Suprapubic skin (tissue), 4 donors: ENCODE measurements around the gene MCOLN2. TPM values are rescaled to one million over a fixed set of nuclear protein-coding genes. Genes with fewer than 3 reads are reported as not detected.

ENCODE experiments used
- DNase-seq, 2 donors: peaks; one replicate each; pipeline ENCODE4 v3.0.0-alpha.2; 2019; ENCODE audit warnings: low spot score in 2 of 2
- H3K27ac ChIP-seq: fragments of 200-600 bp; sonication (generic); one replicate; pipeline ENCODE4 v1.5.1; 2019
- H3K27me3 ChIP-seq: fragments of 200-600 bp; sonication (generic); one replicate; pipeline ENCODE4 v1.5.1; 2019
- H3K36me3 ChIP-seq: fragments of 200-600 bp; sonication (generic); one replicate; pipeline ENCODE4 v1.5.1; 2019
- H3K4me1 ChIP-seq: fragments of 200-600 bp; sonication (generic); one replicate; pipeline ENCODE4 v1.5.1; 2019
- H3K4me3 ChIP-seq: fragments of 200-600 bp; sonication (generic); one replicate; pipeline ENCODE4 v1.5.1; 2019; ENCODE audit warnings: mild to moderate bottlenecking
- H3K9me3 ChIP-seq: fragments of 200-600 bp; sonication (generic); one replicate; pipeline ENCODE4 v1.5.1; 2019
- EP300 ChIP-seq: sonication (generic); formaldehyde crosslinking; IDR thresholded peaks from one replicate; pipeline ENCODE4 v1.6.1; 2017; ENCODE audit warnings: antibody characterized with exemption
- POLR2A ChIP-seq, 2 donors: fragments of 450-650 bp; IDR thresholded peaks; one replicate each; pipeline ENCODE4 v1.6.1; 2017; ENCODE audit warnings: antibody characterized with exemption in 2 of 2, mild to moderate bottlenecking in 2 of 2, moderate library complexity in 2 of 2
- POLR2AphosphoS5 ChIP-seq, 3 donors: sonication (generic); formaldehyde crosslinking; IDR thresholded peaks; one replicate each; pipeline ENCODE4 v1.6.1; 2017; ENCODE audit warnings: antibody characterized with exemption in 3 of 3
- WGBS: methylation state at CpG from one replicate; pipeline ENCODE4 v1.1.5; 2018; 5-methylcytosine and 5-hydroxymethylcytosine counted together
- total RNA-seq, 4 donors: library from RNA; depleted of rRNA; stranded (reverse); fragments of >200 nt; gene quantifications; one replicate each; pipeline ENCODE4 v1.1.0, GENCODE V29; 2016
- TF ChIP-seq, protein P1 (sequence below), 2 donors: fragments of 200-600 bp in 1 of 2; fragments of 450-650 bp in 1 of 2; sonication (generic) in 1 of 2; IDR thresholded peaks; one replicate each; pipeline ENCODE4 v1.5.1; 2016 to 2019; ENCODE audit warnings: antibody characterized with exemption in 2 of 2, mild to moderate bottlenecking in 1 of 2, moderate library complexity in 1 of 2

MCOLN2 gene
- total RNA-seq, 4 donors from 2014 or later, result 0.72 to 9.8 (median 2.7) TPM

DNA sequence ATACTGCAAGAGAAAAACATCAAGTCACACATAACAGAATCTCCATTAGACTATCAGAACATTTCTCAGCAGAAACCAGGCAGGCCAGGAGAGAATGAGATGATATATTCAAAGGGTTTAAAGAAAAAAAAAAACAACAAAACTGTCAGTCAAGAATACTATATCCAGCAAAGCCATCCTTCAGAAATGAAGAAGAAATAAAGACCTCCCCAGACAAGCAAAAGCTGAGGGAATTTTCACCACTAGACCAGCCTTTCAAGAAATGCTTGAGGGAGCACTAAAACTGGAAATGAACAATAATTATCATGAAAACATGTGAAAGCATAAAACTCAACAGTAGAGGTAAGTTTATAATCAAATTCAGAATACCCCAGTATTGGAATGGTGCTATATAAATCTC, 47.2 kb downstream of the MCOLN2 start:
- Histone ChIP-seq H3K36me3 (no peaks in the 10 kb centered on the region), H3K27me3 (no peaks in the 10 kb centered on the region), H3K9me3 (no peaks in the 10 kb centered on the region), H3K4me1 (peaks cover 17% of the 10 kb centered on the region), H3K27ac (no peak overlapping the region), H3K4me3 (no peak overlapping the region)
- TF ChIP-seq POLR2A (IDR thresholded peaks at IDR 0.05) (no peak), POLR2AphosphoS5 (IDR thresholded peaks at IDR 0.05) (no peak), EP300 (no peak)
- TF ChIP-seq, protein P1, sequence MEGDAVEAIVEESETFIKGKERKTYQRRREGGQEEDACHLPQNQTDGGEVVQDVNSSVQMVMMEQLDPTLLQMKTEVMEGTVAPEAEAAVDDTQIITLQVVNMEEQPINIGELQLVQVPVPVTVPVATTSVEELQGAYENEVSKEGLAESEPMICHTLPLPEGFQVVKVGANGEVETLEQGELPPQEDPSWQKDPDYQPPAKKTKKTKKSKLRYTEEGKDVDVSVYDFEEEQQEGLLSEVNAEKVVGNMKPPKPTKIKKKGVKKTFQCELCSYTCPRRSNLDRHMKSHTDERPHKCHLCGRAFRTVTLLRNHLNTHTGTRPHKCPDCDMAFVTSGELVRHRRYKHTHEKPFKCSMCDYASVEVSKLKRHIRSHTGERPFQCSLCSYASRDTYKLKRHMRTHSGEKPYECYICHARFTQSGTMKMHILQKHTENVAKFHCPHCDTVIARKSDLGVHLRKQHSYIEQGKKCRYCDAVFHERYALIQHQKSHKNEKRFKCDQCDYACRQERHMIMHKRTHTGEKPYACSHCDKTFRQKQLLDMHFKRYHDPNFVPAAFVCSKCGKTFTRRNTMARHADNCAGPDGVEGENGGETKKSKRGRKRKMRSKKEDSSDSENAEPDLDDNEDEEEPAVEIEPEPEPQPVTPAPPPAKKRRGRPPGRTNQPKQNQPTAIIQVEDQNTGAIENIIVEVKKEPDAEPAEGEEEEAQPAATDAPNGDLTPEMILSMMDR (IDR thresholded peaks at IDR 0.05), result no peak
- no peak for DNase-seq

DNA sequence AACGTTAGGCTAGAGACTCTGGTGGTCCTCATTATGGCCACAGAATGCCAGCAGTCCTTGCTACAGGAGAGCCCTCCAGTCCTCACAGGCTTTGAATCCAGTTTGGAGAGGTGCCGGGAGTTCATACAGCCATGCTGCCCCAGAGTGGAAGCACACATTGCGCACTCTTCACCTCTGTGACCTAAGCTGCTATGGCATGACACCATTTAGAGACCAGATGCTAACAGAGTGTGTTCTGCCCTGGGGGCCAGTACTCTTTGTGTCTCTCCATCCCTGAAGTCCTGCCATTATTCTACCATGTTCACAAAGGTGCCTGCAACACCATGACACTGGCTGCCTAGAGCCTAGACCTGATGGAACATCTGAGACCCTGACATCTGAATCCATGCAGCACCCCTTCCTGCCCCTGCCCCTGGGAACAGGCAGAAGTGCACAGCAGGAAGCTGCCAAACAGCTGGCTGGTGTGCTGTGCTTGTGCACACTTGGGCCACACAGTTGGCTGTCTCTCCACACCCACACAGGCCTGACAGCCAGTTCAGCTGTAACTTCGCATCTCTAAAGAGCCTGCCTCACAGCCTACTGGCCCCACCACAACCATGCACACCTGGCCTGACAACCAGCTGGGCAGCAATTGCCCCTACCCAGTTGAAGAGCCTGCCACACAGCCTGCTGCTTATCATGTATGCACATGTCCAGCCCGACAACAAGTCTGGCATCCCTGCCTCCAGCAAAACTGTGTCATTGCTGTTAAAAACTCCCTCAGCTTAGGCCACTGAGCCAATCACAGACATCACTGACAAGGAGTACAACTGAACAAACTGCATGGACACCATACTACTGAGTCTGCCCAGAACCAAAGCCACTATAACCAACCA, 49.1 kb downstream of the MCOLN2 start:
- Histone ChIP-seq H3K4me3 (no peak overlapping the region), H3K36me3 (no peaks in the 10 kb centered on the region), H3K27ac (no peak overlapping the region), H3K9me3 (no peaks in the 10 kb centered on the region), H3K27me3 (no peaks in the 10 kb centered on the region), H3K4me1 (peaks cover 19% of the 10 kb centered on the region)
- DNase-seq, result no peak
- TF ChIP-seq, protein P1 (IDR thresholded peaks at IDR 0.05), result no peak
- TF ChIP-seq EP300, result no peak
- TF ChIP-seq POLR2A (IDR thresholded peaks at IDR 0.05), result no peak
- TF ChIP-seq POLR2AphosphoS5 (IDR thresholded peaks at IDR 0.05), result no peak
- whole genome bisulfite sequencing, result 80% methylated on average over 4 of the region's 5 CpGs

DNA sequence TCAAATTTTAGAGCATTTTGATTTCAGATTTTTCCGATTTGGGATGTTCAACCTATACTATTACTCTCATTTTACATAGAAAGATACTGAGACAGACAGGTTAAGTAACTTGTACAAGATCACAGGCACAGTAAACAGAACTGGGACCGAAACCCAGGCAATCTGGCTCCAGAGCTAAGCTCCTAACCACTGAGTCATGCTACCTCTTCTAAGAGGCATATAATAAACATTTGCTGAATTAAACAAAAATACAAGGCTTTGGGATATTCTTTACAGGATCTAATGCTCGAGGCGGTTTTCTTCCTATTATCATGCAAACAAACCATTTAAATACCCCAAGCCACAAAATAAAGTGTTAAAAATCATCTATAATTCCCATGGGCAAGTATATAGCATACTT, 50.3 kb downstream of the MCOLN2 start:
- TF ChIP-seq EP300 (no peak), POLR2AphosphoS5 (IDR thresholded peaks at IDR 0.05) (no peak), POLR2A (IDR thresholded peaks at IDR 0.05) (no peak)
- TF ChIP-seq, protein P1 (IDR thresholded peaks at IDR 0.05), result no peak
- Histone ChIP-seq H3K36me3 (no peaks in the 10 kb centered on the region), H3K27me3 (no peaks in the 10 kb centered on the region), H3K27ac (no peak overlapping the region), H3K9me3 (no peaks in the 10 kb centered on the region), H3K4me3 (no peak overlapping the region), H3K4me1 (peaks cover 19% of the 10 kb centered on the region)
- no peak for DNase-seq
- 87% methylated on average over 4 of the region's 4 CpGs for WGBS

DNA sequence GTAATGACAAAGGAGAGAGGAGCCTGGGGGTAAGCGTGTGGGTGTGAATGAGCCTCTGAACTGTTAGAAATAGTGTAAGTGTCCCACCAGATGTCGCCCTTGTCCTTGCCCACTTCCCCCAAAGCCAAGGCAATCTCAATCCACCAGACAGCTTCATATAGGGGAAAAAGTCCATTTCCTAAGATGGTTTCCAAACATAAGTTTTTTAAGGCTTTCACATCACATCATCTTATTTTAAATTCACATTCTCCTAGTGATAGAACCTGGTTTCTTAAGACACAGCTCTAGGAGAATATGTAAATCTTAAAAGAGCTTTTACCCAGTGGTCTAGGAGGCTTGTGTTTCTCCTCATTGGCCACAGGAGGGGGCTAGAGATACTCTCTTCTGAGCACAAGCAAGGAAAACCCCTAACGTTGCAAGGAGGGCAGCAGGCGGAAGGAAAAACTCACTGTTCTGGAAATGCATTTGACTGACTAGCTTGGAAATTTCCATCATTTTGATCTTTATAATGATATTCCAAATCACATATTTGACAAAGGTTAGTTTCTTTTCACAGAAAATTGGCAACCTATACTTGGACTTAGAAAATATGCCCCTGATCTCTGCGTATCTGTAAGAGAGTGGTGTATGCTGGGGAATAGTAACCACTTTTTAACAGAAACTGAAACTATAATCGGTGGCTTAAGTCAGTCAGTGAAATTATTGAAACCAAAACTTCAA, 52.0 kb downstream of the MCOLN2 start:
- under 1% methylated on average over 6 of the region's 6 CpGs for WGBS
- H3K4me1 ChIP-seq, result peaks cover 19% of the 10 kb centered on the region
- no peaks in the 10 kb centered on the region for H3K27me3 ChIP-seq
- TF ChIP-seq, protein P1 (IDR thresholded peaks at IDR 0.05), result peak; percentile 77 to 82
- TF ChIP-seq POLR2A (IDR thresholded peaks at IDR 0.05), result no peak
- no peak for DNase-seq
- peak overlapping the region; percentile 39 for H3K27ac ChIP-seq
- no peaks in the 10 kb centered on the region for H3K9me3 ChIP-seq
- peak overlapping the region; percentile 44 for H3K4me3 ChIP-seq
- H3K36me3 ChIP-seq, result no peaks in the 10 kb centered on the region

DNA sequence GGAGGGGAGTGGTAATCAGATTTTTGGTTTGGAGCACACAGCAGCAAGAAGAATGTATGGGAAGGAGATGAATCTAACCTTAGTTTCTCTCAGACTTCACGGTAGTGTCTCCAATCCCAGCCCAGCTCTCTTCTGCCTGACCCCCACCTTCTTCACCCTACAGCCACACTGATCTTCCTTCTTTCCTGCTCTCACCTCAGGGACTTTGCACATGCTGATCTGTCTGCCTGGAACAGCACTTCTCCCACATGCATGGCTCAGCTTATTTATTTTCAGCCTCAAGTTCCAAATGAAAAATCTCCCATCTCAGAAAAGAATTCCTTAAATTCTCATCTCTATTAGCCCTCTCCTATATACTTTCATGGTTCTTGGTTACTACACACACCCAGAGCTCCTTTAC, 55.1 kb downstream of the MCOLN2 start:
- WGBS, result 86% methylated on average over 1 of the region's 1 CpG

More for the DNA sequence above, 55.1 kb downstream of the MCOLN2 start:
- Histone ChIP-seq H3K4me1 (peaks cover 19% of the 10 kb centered on the region), H3K4me3 (no peak overlapping the region), H3K27me3 (no peaks in the 10 kb centered on the region), H3K27ac (no peak overlapping the region), H3K9me3 (no peaks in the 10 kb centered on the region), H3K36me3 (no peaks in the 10 kb centered on the region)
- no peak for DNase-seq
- TF ChIP-seq, protein P1 (IDR thresholded peaks at IDR 0.05), result no peak
- TF ChIP-seq POLR2AphosphoS5 (IDR thresholded peaks at IDR 0.05) (no peak), EP300 (no peak), POLR2A (IDR thresholded peaks at IDR 0.05) (no peak)
